Hepatocyte (in vitro differentiated cells): ENCODE results near the gene CT45A9.

ENCODE experiments used
- CTCF ChIP-seq: fragments of 200-600 bp; sonication (generic); IDR thresholded peaks from 2 replicates; pipeline ENCODE4 v1.5.1; 2016; ENCODE audit warnings: antibody characterized with exemption, mild to moderate bottlenecking; ENCODE audit not compliant: poor library complexity
- EZH2 ChIP-seq: fragments of 200-600 bp; sonication (generic); IDR thresholded peaks from 2 replicates; pipeline ENCODE4 v1.6.1; 2016; ENCODE audit warnings: antibody characterized with exemption, mild to moderate bottlenecking, borderline replicate concordance
- EZH2phosphoT487 ChIP-seq: fragments of 200-600 bp; sonication (generic); IDR thresholded peaks from one replicate; pipeline ENCODE4 v1.6.1; 2018; ENCODE audit warnings: antibody characterized with exemption, mild to moderate bottlenecking, low read depth, moderate library complexity; ENCODE audit not compliant: unreplicated experiment, severe bottlenecking

- no peak for TF ChIP-seq CTCF
- no peak for TF ChIP-seq EZH2
- no peak for TF ChIP-seq EZH2phosphoT487
Measured at GRCh38 chrX:135893294-135893817, 21.7 kb upstream of the CT45A9 start, which contains the start of the genes CT45A10 and SAGE1.
